ENCODE data around the gene FLRT2.

GRCh38 chr14:85688006-85688405, 158.1 kb downstream of the FLRT2 start:
- TF ChIP-seq, protein P1, sequence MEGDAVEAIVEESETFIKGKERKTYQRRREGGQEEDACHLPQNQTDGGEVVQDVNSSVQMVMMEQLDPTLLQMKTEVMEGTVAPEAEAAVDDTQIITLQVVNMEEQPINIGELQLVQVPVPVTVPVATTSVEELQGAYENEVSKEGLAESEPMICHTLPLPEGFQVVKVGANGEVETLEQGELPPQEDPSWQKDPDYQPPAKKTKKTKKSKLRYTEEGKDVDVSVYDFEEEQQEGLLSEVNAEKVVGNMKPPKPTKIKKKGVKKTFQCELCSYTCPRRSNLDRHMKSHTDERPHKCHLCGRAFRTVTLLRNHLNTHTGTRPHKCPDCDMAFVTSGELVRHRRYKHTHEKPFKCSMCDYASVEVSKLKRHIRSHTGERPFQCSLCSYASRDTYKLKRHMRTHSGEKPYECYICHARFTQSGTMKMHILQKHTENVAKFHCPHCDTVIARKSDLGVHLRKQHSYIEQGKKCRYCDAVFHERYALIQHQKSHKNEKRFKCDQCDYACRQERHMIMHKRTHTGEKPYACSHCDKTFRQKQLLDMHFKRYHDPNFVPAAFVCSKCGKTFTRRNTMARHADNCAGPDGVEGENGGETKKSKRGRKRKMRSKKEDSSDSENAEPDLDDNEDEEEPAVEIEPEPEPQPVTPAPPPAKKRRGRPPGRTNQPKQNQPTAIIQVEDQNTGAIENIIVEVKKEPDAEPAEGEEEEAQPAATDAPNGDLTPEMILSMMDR (IDR thresholded peaks at IDR 0.05): no peak
- TF ChIP-seq POLR2A (IDR thresholded peaks at IDR 0.05): no peak

Data from adrenal gland (tissue), 5 donors.